LNCaP clone FGC (cell line): ENCODE data around the gene TAX1BP1.
A peak's percentile ranks its signal among the peaks of the same experiment; 100 is the strongest.
"Not testable (repeated sequence)": the region's sequence is repeated elsewhere in the genome, so short reads cannot be mapped to it uniquely, and the experiment has no call there.

Source experiments
- DNase-seq: peaks from one replicate; pipeline ENCODE4 v3.0.0-alpha.2; 2011; ENCODE audit warnings: low read depth
- H3K4me3 ChIP-seq: 2 replicates; pipeline ENCODE4 v1.5.1; 2011; ENCODE audit warnings: mild to moderate bottlenecking, low read depth, low read length, control low read depth
- TF ChIP-seq, protein P1 (sequence below): IDR thresholded peaks from 2 replicates; pipeline ENCODE4 v1.5.1; 2012; ENCODE audit warnings: mild to moderate bottlenecking; ENCODE audit not compliant: control insufficient read depth, insufficient read depth; ENCODE audit errors: extremely low read depth

Gene TAX1BP1

DNA sequence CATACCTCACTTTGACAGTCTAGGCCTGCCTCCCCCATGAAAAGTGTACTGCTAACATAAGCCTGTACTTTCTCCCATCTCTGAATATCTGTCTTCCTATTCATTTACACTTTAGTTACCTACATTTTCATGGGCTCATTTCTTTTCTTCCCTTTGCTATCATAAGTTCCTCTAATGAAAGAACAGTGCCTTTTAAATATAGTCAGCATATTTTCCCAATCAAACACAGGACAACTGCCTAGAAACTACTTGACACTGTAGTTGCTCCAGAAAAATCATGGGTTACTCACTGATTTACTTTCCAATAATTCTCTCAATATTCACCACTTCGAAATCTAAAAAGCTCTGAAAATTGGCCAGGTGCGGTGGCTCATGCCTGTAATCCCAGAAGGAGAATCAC, 2.8 kb upstream of the TAX1BP1 start:
- H3K4me3 ChIP-seq = no peak overlapping the region
- TF ChIP-seq, protein P1, sequence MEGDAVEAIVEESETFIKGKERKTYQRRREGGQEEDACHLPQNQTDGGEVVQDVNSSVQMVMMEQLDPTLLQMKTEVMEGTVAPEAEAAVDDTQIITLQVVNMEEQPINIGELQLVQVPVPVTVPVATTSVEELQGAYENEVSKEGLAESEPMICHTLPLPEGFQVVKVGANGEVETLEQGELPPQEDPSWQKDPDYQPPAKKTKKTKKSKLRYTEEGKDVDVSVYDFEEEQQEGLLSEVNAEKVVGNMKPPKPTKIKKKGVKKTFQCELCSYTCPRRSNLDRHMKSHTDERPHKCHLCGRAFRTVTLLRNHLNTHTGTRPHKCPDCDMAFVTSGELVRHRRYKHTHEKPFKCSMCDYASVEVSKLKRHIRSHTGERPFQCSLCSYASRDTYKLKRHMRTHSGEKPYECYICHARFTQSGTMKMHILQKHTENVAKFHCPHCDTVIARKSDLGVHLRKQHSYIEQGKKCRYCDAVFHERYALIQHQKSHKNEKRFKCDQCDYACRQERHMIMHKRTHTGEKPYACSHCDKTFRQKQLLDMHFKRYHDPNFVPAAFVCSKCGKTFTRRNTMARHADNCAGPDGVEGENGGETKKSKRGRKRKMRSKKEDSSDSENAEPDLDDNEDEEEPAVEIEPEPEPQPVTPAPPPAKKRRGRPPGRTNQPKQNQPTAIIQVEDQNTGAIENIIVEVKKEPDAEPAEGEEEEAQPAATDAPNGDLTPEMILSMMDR = no peak
- no peak for DNase-seq

- DNase-seq = no peak
- TF ChIP-seq, protein P1 = no peak
- H3K4me3 ChIP-seq = no peak overlapping the region
These were observed 2.3 kb upstream of the TAX1BP1 start for GRCh38 chr7:27737616-27738015.

DNA sequence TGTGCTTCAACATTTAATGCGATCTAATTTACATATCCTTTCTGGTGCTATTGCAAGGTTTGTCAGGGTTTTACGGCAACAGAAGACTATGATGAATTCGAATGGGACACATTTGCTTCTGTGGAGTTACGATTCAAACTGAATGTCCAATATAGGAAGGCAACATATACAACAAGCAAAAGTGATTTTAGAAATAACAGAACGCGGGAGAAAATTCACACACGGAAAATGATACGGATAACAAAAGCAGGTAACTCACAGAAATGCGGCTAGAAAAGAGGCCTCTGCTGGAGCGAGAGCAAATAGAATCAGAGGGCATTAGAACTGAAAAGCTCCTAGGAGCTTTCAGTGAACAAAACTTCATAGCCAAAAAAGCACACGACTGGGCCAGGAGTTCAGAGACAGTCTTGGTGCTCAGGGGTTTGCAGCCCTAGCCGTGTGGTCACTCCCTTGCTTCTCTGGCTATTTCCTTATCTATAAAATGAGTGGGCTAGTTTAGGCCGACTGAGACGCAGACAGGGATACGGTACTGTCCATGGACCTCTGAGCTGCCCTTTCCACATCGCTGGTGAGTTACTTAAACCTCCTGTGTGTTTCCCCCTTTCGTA, 557 bp upstream of the TAX1BP1 start:
- DNase-seq = no peak
- H3K4me3 ChIP-seq = peak overlapping the region; percentile 74
- TF ChIP-seq, protein P1 = no peak

GRCh38 chr7:27740449-27741086, 606 bp downstream of the TAX1BP1 start:
- peak; percentile 90 for DNase-seq
- TF ChIP-seq, protein P1 = no peak
- peak overlapping the region; percentile 74 for H3K4me3 ChIP-seq

- H3K4me3 ChIP-seq, DNase-seq: not testable (repeated sequence)
These were observed 2.2 kb downstream of the TAX1BP1 start for GRCh38 chr7:27742091-27742710.

GRCh38 chr7:27745064-27745583, 5.2 kb downstream of the TAX1BP1 start:
- no peak overlapping the region for H3K4me3 ChIP-seq
- TF ChIP-seq, protein P1 = peak; percentile 85
- no peak for DNase-seq

GRCh38 chr7:27746486-27746885, 6.5 kb downstream of the TAX1BP1 start:
- no peak for DNase-seq
- no peak overlapping the region for H3K4me3 ChIP-seq
- TF ChIP-seq, protein P1 = no peak
